Measurements from ENCODE around the gene C1RL.

C1RL gene

DNA sequence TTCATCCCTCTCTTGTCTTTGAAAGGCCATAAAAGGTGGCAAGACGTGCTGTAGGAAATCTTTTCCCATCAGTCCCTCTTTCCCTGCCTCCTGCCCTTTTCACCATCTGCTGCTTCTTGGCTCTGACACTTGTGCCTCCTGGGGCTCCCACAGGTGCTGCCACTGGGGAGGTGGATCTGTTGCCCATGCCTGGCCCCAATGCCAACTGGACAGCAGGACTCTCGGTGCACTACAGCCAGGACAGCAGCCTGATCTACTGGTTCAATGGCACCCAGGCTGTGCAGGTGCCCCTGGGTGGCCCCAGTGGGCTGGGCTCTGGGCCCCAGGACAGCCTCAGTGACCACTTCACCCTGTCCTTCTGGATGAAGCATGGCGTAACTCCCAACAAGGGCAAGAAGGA lies 27.7 kb upstream of the C1RL start:
- no peak for DNase-seq
- ATAC-seq = no peak

DNA sequence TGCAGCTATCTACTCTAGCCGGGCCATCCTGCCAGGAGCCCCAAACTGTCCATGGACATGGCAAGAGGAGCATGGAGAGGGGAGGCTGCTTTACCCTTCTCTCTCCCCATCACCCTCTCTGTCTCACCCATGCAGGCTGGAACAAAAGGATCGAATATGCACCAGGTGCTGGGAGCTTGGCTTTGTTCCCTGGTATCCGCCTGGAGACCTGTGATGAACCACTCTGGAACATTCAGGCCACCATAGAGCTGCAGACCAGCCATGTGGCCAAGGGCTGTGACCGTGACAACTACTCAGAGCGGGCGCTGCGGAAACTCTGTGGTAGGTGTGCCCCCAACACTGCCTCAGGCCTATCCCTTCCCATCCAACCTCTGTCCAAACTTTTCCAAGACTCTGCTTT lies 27.1 kb upstream of the C1RL start:
- DNase-seq (no peak), ATAC-seq (no peak)

DNA sequence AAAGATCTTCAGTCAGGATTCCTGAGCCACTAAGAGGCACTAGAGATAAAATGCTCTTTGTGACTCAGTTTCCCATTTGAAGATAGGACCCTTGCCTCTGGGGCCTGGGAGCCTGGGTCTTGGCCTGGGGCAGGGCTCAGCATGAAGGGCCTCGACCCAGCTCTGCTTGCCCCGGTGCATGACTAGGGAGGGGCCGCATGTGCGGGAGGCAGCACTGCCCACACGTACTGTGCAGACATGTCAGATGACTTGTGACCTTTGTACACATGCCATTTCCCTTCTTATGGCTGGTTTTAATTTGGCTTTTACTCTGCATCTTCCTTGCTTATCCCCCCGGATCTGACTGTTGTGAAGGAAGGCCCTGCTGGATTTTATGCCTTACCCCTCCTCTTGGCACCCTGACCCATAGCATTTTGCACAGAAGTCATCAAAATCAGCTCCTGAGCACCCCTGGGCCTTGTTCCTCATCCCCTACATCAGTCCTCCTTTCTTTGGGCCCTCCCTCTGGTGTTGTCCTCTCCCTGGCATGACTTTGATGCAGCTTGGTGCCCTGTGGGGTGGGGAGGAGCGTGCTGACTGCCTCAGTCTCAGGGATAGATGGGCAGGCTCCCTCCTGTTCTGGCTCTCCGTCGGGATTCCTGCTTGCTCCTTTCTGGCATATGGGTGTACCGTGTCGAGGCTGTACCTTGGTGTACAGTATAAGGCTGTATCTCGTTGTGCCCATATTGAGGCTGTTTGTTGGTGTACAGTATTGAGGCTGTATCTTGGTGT lies 25.6 kb upstream of the C1RL start:
- ATAC-seq (no peak), DNase-seq (no peak)

DNA sequence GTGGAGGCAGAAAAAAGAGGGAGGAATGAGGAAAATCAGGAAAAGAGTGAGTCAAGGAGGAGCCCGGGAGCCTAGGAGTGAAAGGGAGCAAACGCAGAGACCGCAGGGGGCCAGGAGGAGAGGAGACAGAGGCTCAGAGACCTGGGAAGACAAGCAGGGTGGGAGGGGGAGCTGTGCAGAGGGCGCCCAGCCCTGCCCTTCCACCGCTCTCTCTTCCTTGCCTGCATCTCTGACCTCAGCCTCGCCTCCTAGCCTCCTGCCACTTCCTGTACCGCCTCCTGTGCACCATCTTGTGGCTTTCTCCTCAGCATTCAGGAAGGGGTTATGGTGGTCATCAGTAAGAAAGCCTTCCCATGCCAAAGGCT lies 22.5 kb upstream of the C1RL start:
- ATAC-seq (peak; percentile 51), DNase-seq (peak; percentile 59)

DNA sequence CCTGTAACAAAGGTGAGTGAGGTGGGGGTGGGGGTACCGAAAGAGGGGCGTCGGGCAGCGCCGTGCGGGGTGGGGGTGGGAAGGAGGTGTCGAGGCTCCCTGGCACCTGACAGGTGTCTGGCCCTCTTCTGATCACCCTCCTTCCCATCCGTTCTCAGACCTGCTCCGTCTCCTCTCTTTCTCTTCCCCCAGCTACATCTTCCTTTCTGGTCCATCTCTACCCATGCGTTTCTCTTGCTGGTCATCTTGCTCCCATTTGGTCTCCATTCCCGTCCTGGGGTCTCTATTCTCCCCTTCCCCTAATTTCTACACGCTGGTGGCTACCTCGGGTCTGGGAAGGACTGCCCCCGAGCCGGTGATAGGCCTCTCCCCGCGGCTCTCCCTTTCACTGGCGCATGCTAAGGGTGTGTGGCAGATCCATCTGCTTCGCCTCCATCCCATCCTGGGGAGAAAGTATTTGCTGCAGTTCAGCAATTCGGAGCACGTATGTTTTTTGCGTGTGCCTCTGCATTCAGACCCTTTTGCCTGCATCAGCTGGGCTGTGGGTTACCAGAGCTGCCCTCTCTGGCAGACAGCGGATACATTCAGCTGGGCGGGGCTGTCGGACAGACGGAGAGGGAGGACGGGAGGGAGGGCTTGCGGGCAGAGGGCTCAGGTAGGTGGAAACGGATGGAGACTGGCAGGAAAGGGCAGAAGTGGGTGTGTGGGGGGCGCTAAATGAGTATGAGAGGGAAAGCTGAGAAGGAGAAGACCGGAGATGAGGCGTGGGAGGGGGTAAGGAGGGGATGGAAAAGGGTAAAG lies 21.9 kb upstream of the C1RL start:
- DNase-seq = peak; percentile 73
- ATAC-seq = peak; percentile 60

DNA sequence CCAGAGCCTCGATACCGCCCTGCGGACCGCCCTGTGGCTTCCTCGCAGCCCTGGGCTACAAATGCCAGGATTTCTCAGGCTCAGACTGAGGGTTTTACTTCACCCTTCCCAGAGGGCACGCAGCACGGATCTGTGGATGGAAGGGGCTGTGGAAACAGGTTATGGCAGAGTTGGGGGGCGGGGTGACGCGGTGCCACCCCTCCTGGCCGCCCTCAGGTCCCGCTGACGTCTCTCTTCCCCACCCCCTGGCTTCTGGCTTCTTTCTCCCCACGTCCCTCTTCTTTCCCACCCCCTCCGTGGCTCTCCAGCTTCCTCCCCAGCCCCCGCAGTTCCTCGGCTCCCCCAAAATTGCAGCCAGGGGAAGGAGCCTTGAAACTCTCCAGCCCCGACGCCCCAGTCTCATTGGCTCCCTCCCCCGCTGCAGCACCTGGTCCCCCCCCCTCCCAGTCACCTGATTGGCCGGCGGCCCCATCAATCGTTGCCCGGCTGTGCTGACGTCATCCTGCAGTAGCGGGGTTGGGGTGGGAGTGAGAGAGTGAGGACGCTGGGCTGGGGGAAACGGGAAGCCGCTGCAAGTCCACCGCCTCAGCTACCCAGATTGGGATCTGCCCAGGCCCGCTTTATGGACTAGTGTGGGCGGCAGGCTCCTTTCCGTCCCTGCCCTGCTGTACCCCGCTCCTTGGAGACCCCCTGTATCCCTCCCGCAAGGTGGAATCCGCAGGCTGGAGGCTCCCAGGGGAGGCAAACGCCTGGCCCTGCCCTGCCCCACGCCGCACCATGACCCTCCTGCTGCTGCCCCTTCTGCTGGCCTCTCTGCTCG lies 21.1 kb upstream of the C1RL start, which contains the start of gene CLSTN3:
Gene CLSTN3 (plus strand): TSS at position 500 of the 820 bp plus-strand sequence. CDS start 278 bp downstream, at position 778.
- DNase-seq (peak; percentile 87), ATAC-seq (peak; percentile 74)

DNA sequence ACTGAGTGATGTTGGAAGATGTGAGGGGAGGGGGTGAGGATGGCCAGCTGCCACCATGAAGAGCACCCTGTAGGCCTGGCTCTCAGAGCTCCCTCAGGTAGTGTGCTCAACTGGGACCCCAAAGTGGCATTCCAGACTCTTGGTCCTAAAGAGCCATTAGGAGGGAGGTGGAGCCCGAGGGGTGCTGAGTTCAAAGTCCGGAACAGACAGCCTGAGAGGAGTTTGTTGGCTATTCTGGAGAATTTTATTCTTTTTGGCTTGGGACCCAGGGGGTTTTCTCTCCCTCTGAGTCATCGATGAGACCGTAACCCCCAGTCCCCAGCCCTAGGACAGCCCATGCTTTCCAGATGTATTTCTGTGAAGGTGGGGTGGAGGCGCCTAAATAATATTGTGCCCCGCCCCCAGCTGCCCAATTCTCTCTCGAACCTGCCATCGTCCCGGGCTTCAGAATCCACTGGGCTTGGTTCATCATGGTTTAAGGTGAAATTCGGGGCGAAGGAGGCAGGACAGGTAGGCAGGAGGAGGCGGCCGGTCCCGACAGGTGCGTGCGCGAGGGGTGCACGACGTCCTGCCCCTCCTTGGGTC lies 20.4 kb upstream of the C1RL start:
- DNase-seq (no peak), ATAC-seq (no peak)

DNA sequence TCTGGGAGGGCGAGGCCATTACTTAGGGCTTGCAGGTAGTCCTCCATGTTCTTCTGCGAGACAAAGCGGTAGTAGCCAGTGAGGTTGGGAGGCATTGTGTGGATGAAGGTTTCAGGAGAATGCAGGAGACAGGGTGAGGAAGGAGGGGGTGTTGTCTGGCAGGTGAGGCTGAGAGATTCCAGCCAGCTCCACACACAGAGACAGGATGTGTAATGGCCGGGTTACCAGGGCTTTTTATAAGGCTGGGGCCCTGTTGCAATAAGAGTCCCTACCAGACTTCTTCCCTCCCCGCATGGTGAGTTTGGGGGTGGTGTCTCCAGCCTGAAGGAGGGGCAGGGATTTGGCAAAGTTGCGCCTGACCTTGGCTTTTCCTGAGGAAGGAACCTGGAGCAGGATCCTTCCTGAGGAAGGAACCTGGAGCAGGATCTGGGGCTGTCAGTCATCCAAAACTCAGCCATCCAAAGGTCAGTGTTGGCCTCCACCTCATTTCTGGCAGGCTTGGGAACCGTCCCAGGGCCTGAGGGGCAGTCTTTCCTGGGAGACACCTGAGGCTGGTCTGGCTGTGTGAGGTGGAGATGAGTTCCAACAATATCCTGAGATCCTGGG lies 19.8 kb upstream of the C1RL start, which contains the start of gene RBP5:
Gene RBP5 (minus strand): TSS at position 209 of the 606 bp plus-strand sequence. CDS start 114 bp downstream, at position 95.
- ATAC-seq = no peak
- no peak for DNase-seq

DNA sequence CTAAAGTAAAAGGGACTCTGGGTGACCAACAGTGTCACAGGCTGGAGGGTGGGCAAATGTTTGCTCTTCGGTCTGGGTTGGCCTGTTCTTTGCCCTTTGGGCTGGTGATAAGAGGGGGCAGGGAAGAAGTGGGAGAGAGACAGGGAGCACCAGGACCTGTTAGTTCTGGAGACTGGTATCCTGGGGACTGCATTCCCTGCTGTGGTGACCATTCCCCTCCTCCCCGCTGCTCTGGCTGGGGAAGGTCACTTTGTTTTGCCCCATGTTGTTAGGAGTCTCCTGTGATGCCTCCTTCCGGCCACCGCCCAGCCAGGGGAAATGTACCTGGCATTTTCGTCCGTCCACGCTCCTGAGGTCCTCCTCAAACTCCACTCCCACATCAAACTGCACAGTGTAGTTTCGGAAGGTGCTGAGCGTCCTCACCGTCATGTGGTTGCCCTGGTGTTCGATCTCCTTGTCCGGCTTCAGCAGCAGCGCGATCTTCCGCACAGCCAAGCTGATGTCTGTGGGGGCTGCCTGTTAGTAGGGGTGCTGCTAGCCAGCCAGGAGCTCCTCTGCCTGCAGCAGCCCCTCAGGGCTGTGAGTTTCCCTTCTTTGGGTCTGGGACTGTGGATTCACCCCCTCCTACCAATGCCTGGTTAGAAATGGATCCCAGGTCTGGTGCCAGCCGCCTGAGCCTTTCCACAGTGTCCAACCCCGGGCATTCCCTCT lies 19.1 kb upstream of the C1RL start:
- ATAC-seq = no peak
- DNase-seq = no peak

DNA sequence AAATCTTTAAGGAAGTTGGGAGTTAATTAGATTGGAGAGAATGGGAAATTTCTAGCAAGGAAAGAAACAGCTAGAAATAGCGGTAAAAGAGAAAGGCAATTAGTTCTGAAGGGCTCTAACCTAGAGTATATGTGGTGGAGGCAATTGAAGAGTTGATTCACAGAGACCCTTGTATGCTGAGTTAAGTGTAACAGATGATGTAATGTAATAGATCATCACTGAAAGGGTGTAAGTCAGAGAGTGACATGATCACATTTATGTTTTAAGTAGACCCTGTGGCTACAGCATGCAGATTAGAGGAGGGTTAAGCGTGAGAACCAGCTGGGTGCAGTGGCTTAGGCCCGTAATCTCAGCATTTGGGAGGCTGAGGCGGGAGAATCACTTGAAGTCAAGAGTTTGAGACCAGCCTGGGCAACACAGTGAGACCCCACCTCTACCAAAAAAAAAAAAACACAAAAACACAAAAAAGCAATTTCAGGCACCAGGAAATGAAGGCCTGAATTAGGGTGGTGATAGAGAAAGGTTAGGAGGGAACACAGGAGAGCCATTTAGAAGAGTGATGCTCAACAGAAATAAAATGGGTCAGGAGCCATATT lies 16.7 kb upstream of the C1RL start:
- ATAC-seq (no peak), DNase-seq (no peak)

DNA sequence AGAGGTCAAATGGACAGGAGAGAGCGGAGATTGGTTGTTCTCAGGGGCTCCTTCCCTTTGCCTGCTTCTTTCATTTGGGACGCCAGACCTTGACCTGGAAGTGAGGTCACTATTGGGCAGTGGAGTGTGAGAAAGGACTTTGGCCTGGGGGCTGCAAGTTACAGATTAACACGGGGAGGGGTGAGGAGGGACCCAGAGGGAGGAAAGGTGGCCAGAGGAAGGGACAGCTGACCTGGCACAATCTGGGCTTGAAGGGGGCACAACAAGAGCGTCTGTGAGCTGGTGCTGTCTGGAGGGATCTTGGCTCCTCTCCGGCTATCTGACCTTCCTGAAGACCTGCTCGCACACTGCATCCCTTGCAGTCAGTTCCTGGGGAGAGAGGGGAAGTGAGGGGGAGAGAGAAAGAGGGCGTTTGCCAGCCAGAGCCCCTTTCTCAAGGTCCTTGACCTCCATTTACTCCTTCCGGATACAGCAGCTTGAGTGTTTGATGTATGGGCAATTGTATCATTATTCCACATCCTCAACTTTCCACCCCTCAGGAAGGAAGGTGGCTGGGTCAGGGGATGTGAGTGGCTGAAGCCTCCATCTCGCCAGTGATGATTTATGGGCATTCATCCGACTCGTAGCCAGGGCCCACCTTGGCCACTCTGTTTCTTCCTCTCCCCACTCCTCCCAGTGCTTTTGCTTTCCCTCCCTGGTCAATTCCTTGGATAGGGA lies 14.9 kb upstream of the C1RL start:
- DNase-seq (no peak), ATAC-seq (no peak)

DNA sequence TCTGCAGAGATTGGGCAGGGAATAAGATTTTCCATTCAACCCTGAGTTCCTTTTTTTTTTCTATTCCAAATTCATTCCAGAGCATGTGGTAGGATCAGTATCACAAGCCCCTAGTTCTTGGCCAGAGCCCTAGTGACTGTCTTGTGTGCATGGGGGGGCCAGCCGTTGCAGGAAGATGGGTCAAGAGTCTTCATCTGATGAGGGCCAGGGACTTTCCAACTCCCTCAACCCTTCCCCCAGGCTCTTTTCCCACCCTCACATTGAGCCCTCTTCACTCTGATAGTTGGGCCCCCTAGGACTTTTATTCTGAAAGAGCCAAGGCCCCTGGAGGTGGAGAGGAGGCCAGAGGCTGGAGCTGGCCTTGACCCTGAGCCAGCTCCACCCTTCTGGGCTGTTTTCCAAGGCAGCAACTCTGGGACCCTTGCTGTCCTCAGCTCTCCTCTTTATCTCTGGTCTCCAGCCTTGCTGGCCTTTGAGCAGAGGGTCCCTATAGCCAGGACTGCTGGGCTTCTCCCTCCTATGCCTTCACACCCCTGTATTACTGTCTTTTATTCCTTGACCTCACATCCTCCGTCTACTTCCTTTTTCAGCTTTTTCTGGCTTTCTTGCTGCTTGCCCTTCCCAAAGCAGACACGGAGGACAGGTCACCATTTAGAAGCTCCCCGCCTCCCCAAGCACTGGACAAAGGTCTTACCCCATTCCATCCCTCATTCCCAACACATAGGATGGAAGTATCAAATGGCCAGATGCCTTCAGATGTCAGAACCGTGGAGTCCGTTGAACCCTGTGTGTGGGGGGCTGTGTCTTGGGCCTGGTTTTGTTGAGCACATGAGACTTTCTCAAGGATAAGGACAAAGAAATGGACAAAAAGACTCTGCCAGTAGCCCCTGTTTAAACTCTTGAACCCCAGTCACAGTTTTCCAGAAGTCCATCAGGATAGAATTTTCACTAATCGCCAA lies 14.1 kb upstream of the C1RL start:
- DNase-seq (no peak), ATAC-seq (no peak)

DNA sequence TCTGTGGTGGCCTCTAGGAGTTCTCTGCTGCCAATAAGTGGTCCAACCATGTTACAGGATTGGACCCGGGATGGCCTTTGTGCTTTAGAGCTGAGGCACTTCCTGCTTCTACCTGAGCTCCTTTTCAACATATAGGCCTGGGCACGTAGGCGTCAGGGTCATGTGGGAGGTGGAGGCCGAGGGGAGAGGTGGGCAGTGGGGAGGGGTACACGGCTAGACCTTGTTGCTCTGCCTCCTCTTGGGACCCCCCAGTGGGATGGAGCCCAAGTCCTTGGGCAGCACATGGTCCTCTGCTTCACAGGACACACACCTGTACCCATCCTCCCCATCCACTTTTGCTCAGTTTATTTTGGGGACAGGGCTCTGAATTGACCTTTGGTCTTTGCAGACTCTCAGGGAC lies 12.3 kb upstream of the C1RL start:
- ATAC-seq = no peak
- no peak for DNase-seq

DNA sequence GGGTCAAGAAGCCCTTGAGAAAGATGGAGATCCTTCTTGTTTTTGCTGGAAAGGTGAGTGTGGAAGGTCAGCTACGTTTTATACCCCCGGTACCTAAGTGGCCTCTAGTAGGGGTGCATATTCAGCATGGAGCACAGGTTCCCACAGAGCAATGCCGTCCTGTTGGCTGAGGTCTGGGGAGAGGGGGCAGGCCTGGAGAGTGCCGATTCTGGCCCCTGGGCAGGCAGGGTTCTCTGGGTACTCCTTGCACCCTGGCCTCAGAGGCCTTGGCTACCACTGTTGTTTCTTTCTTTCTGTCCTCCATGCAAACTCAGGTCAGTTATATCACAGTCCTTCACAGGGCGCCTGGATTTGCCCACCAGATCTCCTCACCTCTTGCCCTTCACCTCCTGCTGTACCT lies 11.2 kb upstream of the C1RL start:
- ATAC-seq = no peak
- DNase-seq = no peak

DNA sequence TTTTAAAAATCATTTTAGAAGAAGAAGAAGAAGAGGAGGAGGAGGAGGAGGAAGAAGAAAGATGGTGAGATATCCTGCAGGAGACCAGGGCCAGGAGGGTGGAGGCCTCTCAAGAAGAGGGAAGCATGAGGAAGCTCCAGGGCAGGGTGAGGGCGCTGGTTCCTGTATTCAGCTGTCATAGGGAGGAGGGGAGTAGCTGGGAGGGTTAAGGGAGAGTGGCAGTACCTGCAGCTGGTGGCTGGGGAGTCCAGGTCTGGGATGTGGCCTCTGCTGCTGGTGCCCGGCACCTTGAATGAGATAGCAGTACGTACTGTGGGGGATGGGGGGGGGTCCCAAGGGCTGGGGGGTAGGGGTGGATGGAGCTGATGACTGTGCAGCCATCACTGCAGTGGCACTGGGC lies 9.9 kb upstream of the C1RL start:
- ATAC-seq (no peak), DNase-seq (no peak)

DNA sequence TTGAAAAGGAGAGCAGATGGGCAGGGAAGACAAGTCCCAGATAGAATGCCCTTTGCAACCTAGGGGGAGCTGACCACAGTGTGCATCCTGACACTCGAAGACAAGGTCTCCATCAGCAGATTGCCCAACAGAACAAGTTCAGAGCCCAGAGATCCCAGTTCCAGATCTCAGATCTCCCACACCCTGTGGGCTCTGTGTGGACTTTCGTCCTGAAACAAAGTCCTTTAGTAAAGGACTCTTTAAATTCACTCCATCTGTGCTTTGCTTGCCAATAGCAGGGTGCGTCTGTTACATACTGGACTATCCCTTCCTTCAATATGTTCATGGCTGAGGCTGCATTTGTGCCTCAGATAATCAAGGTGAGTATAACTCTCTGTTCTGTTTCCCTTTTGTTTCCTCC lies 8.7 kb upstream of the C1RL start:
- DNase-seq (no peak), ATAC-seq (no peak)

DNA sequence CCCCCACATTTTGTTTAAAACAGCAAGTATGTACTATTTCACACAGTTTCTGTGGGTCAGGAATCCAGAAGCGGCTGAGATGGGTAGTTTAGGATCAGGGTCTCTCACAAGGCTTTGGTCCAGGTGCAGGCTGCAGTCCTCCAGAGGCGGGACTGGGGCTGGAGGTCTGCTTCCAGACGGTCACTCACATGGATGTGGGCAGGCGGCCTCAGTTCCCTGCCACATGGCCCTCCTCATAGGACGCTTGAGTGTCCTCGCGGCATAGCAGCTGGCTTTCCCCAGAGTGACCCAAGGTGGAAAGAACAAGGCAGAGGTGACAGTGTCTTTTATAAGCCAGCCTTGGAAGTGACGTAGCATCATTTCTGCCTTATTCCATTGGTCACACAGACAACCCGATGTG lies 7.9 kb upstream of the C1RL start:
- DNase-seq (no peak), ATAC-seq (no peak)

DNA sequence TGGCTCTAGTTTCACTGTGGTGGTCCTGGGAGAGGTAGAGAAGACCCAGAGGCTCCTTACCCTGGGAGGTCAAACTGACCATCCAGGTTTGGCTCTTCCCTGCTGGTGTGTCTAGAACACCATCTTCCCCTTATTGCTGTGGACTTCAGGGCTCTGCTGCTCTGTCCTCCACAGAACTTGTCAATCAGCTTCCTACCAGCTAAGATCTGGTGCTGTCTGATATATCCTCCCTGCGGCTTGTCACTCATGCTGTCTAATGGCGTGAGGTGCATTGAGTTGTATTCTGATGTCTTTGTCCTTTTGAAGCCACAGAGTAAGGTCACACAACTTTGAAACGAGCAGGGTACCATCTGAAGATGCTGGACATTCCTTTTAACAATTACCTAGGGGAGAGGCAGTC lies 7.2 kb upstream of the C1RL start:
- DNase-seq (no peak), ATAC-seq (no peak)

DNA sequence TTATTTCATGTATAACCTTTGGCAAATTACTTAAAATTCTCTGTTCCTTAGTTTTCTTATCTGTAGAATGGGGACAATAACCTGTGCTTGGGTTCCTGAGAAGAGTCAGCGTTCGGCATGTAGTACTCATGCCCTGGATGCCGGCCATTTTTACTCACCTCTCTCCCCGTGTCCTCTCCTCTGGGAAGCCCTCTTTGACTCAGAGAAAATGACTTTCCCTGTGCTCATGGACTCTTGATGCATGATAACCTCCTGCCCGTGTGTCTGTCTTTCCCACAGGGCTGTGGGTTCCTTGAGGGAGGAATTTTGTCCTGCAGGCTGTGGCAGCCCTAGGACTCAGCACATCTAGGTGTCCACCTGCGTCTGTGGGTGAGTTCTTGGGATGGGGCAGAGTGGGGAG lies 5.8 kb upstream of the C1RL start:
- ATAC-seq (no peak), DNase-seq (no peak)

All from stimulated activated naive CD8-positive, alpha-beta T cell treated with anti-CD3 and anti-CD28 coated beads, Interleukin-15, Interleukin-2, amounts not matched to agents 100 U/mL and 50 U/mL, for 24 hours (primary cell).